GM19467 (cell line): ENCODE results near the gene TEKT4.
"Not testable (repeated sequence)": the region's sequence is repeated elsewhere in the genome, so short reads cannot be mapped to it uniquely, and the experiment has no call there.

Experiments used
- ATAC-seq: cut with Tn5 transposase; IDR thresholded peaks from one replicate; pipeline ENCODE4 v1.9.1; 2021; ENCODE audit warnings: mild to moderate bottlenecking, moderate library complexity; ENCODE audit not compliant: unreplicated experiment

TEKT4 gene

DNA sequence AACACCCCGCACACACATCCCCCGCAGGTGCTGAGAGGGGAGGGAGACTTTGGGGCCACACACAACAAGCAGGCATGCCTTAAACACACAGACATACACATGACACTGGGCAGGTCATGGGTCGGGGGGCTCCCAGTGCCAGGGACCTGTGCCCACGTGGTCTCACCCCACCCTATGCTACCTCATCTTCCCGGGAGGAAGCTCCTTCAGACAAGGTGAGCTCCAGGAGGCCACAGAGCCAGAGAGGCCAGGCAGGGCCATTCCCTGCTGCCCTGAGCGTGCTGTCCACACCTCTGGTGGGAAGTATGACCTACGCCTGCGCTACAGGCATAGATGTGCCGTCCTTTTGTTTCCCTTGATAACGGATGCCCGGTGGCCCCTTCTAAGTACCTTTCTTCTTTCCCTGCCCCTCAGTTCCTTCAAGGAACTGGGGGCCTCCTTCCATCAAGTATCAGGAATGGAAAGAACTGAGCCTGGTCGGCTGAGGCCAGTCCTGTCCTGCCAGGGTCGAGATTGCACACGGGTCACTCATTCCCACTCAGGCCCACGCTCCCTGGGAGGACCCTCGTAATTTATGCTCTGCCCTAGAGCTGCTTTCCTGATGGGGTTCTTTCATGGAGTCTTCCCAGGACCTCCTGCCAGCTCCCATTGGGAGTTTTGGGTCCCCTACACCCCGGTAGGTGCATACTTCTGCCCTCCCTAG lies 4.7 kb downstream of the TEKT4 start:
- no peak for ATAC-seq

DNA sequence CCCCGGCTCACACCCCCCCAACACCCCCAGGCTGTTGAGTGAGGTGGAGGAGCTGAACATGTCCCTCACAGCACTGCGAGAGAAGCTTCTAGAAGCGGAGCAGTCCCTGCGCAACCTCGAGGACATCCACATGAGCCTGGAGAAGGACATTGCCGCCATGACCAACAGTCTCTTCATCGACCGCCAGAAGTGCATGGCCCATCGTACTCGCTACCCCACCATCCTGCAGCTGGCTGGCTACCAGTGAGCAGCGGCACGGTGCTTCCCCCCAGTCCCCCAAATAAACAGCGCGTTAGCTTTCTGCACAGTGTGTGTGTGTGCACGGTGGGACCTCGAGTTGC lies 5.3 kb downstream of the TEKT4 start:
- no peak for ATAC-seq

DNA sequence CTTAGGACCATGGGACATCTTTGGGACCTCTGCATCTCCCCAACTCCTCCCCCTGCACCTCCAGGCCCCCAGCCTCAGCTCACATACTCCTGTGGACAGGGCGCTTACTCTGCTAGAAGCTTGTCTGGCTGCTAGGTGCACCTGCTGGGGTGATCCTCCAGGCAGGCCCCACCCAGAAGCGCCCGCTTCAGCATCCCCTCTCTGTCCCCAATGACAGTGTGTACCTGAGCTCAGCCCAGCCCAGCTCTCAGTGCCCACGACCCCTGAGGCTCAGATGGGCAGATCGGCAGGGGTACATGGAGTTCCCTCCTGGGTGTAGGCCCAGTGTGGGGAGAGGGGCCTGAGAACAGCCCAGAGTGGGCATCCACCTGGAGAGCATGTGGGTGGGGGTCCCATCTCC lies 5.9 kb downstream of the TEKT4 start:
- ATAC-seq = no peak

DNA sequence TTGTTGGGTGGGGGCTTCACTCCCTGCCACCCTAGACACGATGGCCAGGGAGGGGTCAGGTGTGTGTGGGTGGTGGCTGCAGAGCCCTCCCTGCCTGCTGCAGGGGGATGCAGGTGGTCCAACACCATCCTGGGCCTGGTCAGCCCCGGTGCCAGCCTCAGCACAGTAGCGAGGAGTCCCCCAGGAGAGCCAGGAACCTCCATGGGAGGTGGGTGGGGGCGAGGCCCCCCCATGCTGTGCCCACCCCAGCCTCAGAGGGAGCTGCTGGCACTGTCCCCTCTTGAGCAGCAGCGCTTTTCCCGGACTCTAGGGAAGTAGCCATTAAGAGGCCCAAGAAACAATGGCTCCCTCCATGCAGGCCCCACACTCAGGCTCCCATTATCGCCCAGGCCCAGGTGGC lies 7.3 kb downstream of the TEKT4 start:
- not testable (repeated sequence) for ATAC-seq

DNA sequence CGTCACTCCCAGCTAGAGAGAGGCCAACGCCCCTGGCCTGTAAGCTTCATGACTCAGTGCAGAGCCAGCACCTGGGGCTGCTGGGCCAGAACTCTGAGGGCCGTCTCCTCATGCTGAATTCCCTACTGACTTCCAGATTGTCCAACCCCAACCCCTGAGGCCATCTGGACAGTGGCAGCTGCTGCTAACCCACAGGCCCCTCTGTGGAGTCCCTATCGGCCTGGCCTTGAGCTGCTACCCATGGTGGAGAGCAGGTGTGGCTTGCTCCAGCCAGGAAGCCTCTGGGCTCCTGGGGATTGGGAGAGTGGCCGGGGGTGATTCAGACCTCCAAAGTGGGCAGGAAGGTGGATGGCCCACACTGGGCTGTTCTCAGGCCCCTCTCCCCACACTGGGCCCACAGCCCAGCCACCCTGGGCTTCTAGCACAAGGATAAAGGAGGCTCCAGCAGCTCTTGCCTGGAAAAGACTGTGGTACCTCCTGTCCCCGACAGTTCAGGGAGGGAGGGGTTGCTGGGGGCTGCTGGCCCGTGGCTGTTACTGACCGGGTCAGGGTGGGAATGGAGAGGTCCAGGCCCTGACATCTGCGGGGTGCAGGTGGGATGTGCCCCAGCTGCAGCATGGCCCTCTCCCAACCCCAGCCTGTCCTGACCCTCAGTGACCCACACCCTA lies 8.2 kb downstream of the TEKT4 start:
- no peak for ATAC-seq

DNA sequence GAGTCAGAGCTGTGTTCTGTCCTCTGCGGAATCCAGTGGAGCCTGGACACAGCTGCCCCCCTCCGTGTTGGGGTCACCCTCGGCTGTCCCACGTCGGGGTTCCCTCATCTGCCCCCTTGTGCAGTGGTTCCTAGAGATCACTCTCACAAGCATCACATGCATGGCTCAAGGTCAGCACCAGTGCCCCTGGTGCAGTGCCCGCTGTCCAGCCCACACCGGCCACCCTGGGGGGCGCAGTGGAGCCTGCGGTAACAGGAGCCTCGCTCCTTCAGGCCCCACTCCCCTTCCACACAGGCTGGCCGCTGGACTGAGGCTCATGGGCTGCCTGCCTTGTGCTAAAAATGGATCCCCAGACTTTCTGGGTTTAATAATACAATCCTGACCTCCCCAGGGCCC lies 8.8 kb downstream of the TEKT4 start:
- ATAC-seq = no peak

DNA sequence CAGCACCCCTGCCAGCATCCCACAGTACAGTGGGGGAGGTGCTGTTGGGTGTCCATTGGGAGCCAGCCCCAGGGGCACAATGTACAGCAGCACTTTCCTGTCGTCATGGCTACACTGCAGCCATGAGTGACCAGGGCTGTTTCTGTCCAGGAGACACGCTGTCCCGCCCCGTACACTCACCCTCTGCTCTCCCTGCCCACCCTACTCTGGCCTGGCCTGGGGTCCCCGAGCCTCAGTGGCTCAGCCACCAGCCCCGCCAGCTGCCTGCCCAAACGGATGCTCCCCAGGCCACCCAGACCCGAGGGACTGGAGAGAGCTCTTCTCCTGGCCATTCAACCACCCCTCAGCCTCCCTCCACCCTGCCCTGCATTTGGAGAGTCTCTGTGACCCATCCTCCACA lies 9.3 kb downstream of the TEKT4 start:
- no peak for ATAC-seq

DNA sequence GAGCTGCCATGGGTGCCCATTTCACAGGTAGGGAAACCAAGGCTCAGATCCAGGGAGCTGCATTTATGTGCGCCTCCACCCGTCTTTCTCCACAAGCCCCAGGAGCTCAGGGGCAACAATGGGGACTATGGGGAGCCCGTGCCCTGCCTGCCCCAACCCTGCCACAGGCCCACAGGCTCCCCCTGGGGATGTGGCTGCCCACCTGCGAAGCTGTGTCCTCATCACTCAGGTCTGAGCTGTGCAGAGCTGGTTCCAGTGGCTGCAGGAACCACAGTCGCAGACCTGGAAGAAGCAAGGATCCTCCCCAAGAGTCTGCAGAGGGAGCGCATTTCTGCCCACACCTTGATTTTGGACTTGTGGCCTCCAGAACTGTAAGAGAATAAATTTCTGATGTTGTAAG lies 9.8 kb downstream of the TEKT4 start:
- no peak for ATAC-seq

DNA sequence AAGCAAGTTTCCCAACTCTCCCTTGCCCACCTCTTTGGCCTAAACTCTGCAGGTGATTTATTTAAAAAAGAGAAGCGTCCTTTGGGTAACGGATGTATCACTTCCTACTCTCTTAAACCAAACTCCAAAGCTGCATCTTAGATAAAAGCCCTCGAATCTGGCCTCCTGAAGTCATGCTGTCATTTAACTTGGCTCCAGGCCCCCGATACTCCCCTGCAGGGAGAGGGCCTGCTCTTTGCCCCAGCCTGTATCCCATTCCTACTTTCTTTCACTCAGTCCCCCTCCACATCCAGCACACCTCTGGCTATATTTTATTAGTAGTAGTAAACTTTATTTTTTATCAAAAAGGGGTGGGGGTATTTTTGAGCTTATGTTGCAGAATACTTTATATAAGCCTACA lies 19.0 kb downstream of the TEKT4 start:
- no peak for ATAC-seq

DNA sequence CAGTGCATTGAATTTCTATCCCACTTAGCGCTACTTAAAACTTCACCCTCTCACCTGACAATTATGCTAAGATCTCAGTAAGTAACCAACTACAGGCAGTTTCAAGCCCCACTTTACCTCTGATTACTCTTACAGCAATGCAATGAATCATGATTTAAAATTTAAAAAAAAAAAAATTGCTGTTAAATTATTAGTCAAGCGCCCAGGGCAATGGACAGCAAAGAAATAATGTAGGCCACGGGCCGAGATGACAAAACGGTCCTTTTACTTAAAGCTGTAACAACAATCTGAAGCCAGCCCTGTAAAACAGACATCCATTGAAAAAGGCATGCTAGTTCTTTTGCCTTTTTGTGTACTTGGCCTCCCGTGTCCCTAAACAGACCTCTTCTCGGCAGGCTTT lies 24.0 kb downstream of the TEKT4 start:
- not testable (repeated sequence) for ATAC-seq

DNA sequence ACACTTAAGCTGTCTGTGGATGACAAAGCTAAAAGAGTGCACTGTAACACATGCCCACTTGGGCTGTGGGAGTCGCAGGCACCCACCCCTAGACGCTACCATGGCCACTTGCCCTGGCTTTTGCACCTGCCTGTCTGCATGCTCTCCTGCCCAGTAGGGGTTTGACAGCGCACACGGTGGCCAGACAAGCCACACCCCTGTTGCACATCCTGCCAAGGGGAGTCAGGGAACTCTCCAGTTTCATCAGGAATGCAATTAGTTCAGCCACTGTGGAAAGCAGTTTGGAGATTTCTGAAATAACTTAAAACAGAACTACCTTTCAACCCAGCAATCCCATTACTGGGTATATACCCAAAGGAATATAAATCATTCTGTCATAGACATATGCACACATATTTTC lies 35.7 kb downstream of the TEKT4 start:
- not testable (repeated sequence) for ATAC-seq

DNA sequence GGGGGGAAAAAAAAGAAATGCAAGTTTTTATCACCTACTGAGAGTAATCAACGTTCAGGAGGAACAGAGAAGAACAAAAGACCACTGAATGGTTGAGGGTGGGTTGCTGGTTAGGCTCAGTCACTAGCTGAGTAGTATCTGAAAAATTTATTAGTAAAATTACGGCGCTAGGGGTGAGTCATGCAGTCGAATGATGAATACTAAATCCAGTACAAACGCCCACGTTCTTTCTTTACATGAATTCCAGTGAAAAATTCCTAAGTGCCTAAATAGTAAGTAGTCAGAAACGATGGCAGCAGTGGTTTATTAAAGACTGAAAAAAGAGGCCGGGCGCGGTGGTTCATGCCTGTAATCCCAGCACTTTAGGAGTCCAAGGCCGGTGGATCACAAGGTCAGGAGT lies 52.0 kb downstream of the TEKT4 start:
- no peak for ATAC-seq

DNA sequence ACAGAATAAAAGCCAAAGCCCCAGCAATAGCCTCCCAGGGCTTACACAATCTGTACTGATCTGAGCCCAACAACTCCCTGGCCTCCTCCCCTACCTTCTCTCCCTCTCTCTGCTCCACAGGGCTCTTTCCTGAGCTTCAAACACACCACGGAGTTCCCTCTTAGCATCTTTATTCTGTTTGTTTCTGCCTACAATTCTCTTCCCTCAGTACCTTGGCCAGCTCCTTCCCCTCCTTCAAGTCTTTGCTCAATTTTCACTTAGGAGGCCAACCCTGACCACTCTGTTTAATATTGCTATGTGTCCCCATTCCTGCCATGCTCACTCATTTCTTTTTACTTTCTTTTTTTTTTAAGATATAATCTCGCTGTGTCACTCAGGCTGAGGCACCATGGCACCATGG lies 53.8 kb downstream of the TEKT4 start:
- not testable (repeated sequence) for ATAC-seq
